ENCODE results near the gene CCL4. TPM values are rescaled to one million over a fixed set of nuclear protein-coding genes. Genes with fewer than 3 reads are reported as not detected.

Gene CCL4
- total RNA-seq, 1 donor from 2014 or later, result not detected

DNA sequence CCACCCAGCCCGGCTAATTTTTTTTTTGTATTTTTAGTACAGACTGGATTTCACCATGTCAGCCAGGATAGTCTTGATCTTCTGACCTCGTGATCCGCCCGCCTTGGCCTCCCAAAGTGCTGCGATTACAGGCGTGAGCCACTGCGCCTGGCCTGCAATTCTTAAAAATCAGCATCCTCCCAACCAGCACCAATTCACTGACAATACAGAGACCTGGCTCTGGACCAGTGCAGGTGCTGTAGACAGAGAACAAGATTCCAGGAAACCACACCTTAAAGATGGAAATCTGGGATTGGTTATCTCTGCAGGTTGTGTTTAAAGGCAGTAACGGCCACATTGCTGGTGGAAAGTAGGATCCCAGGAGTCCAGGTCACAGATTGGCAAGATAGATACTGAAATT, 39.2 kb downstream of the CCL4 start:
- no peaks in the 10 kb centered on the region for H3K4me1 Mint-ChIP-seq (ENCODE audit: unreplicated experiment)
- no peak overlapping the region for H3K4me3 Mint-ChIP-seq
- peaks cover 8% of the 10 kb centered on the region for H3K27me3 Mint-ChIP-seq
- H3K9me3 Mint-ChIP-seq, result peaks cover 4% of the 10 kb centered on the region
- no peaks in the 10 kb centered on the region for H3K36me3 Mint-ChIP-seq
- H3K27ac Mint-ChIP-seq, result no peak overlapping the region
- no peak for DNase-seq (ENCODE audit: extremely low spot score, unreplicated experiment)
- TF ChIP-seq CTCF (conservative IDR thresholded peaks at IDR 0.05), result no peak

GRCh38 chr17:36144014-36144413, 40.4 kb downstream of the CCL4 start:
- H3K4me1 Mint-ChIP-seq (ENCODE audit: unreplicated experiment), result no peaks in the 10 kb centered on the region
- H3K9me3 Mint-ChIP-seq, result no peaks in the 10 kb centered on the region
- no peak overlapping the region for H3K27ac Mint-ChIP-seq
- no peak for TF ChIP-seq CTCF (conservative IDR thresholded peaks at IDR 0.05)
- no peak for DNase-seq (ENCODE audit: extremely low spot score, unreplicated experiment)
- H3K36me3 Mint-ChIP-seq, result no peaks in the 10 kb centered on the region
- H3K27me3 Mint-ChIP-seq, result peaks cover 10% of the 10 kb centered on the region
- no peak overlapping the region for H3K4me3 Mint-ChIP-seq

- DNase-seq (ENCODE audit: extremely low spot score, unreplicated experiment), result no peak
- no peak overlapping the region for H3K27ac Mint-ChIP-seq
- H3K4me3 Mint-ChIP-seq, result no peak overlapping the region
- no peak for TF ChIP-seq CTCF (conservative IDR thresholded peaks at IDR 0.05)
- H3K4me1 Mint-ChIP-seq (ENCODE audit: unreplicated experiment), result no peaks in the 10 kb centered on the region
- no peaks in the 10 kb centered on the region for H3K9me3 Mint-ChIP-seq
- no peaks in the 10 kb centered on the region for H3K36me3 Mint-ChIP-seq
- H3K27me3 Mint-ChIP-seq, result peaks cover 13% of the 10 kb centered on the region
Measured at GRCh38 chr17:36144981-36145729, 41.5 kb downstream of the CCL4 start.

- no peak overlapping the region for H3K27ac Mint-ChIP-seq
- no peaks in the 10 kb centered on the region for H3K9me3 Mint-ChIP-seq
- no peak for TF ChIP-seq CTCF (conservative IDR thresholded peaks at IDR 0.05)
- peaks cover 12% of the 10 kb centered on the region for H3K27me3 Mint-ChIP-seq
- no peak overlapping the region for H3K4me3 Mint-ChIP-seq
- H3K36me3 Mint-ChIP-seq, result no peaks in the 10 kb centered on the region
- DNase-seq (ENCODE audit: extremely low spot score, unreplicated experiment), result no peak
- H3K4me1 Mint-ChIP-seq (ENCODE audit: unreplicated experiment), result no peaks in the 10 kb centered on the region
Measured at GRCh38 chr17:36147601-36148000, 44.0 kb downstream of the CCL4 start.

DNA sequence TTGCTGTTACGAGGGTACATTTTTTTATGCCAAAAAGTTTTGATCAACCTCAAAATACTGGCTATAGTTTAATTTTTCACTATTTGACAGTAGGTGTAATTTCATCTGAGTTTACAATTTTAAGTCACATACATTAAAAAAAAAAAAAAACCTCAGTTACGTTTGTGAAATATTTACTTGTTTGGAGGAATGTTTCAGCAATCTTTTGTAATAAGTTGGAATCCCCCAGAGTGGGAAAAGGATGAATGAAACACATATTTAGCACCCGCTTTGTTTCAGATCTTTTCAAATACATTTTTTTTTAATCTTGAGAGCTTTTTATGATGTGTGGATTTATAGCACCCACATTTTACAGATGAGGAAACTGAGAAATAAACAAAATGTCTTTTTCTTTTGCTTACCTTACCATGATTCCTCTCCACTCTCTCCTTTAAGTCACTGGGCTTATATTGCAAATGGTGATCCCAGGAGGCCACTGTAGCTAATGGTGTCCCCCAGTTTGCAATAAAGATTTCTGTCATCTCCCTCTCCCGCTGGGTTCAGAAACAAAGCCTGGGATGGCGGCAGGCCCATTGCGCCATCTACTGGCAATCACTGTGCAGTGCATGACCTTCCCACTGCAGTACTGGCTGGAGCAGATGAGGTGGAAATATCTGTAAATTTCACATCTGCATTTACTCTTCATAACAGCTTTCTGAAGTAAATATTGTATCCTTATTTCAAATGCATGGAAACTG, 45.1 kb downstream of the CCL4 start:
- no peaks in the 10 kb centered on the region for H3K36me3 Mint-ChIP-seq
- peaks cover 13% of the 10 kb centered on the region for H3K27me3 Mint-ChIP-seq
- no peak for DNase-seq (ENCODE audit: extremely low spot score, unreplicated experiment)
- no peaks in the 10 kb centered on the region for H3K9me3 Mint-ChIP-seq
- H3K4me1 Mint-ChIP-seq (ENCODE audit: unreplicated experiment), result no peaks in the 10 kb centered on the region
- no peak overlapping the region for H3K4me3 Mint-ChIP-seq
- TF ChIP-seq CTCF (conservative IDR thresholded peaks at IDR 0.05), result peak; percentile 100
- no peak overlapping the region for H3K27ac Mint-ChIP-seq
